ENCODE measurements around the gene EOGT.

The EOGT gene

GRCh38 chr3:69048990-69049389, 35.5 kb upstream of the EOGT start:
- no peak for DNase-seq (ENCODE audit: low read depth)
- TF ChIP-seq CTCF (IDR thresholded peaks at IDR 0.05; ENCODE audit: insufficient read depth, low read depth, low read length, missing control alignments) = no peak
- no peak overlapping the region for H3K4me3 ChIP-seq (ENCODE audit: low read length)

GRCh38 chr3:69044608-69045007, 31.1 kb upstream of the EOGT start:
- H3K4me3 ChIP-seq (ENCODE audit: low read length) = no peak overlapping the region
- TF ChIP-seq CTCF (IDR thresholded peaks at IDR 0.05; ENCODE audit: insufficient read depth, low read depth, low read length, missing control alignments) = no peak
- DNase-seq (ENCODE audit: low read depth) = no peak

- TF ChIP-seq CTCF (IDR thresholded peaks at IDR 0.05; ENCODE audit: insufficient read depth, low read depth, low read length, missing control alignments) = no peak
- DNase-seq (ENCODE audit: low read depth) = peak; percentile 88
- H3K4me3 ChIP-seq (ENCODE audit: low read length) = no peak overlapping the region
Observed at GRCh38 chr3:69033470-69033869, 20.0 kb upstream of the EOGT start.

GRCh38 chr3:69032737-69033136, 19.3 kb upstream of the EOGT start:
- no peak for DNase-seq (ENCODE audit: low read depth)
- no peak for TF ChIP-seq CTCF (IDR thresholded peaks at IDR 0.05; ENCODE audit: insufficient read depth, low read depth, low read length, missing control alignments)
- H3K4me3 ChIP-seq (ENCODE audit: low read length) = no peak overlapping the region

GRCh38 chr3:69032142-69032541, 18.7 kb upstream of the EOGT start:
- H3K4me3 ChIP-seq (ENCODE audit: low read length) = no peak overlapping the region
- no peak for TF ChIP-seq CTCF (IDR thresholded peaks at IDR 0.05; ENCODE audit: insufficient read depth, low read depth, low read length, missing control alignments)
- DNase-seq (ENCODE audit: low read depth) = peak; percentile 63

GRCh38 chr3:69031635-69032034, 18.2 kb upstream of the EOGT start:
- no peak overlapping the region for H3K4me3 ChIP-seq (ENCODE audit: low read length)
- no peak for TF ChIP-seq CTCF (IDR thresholded peaks at IDR 0.05; ENCODE audit: insufficient read depth, low read depth, low read length, missing control alignments)
- no peak for DNase-seq (ENCODE audit: low read depth)

- TF ChIP-seq CTCF (IDR thresholded peaks at IDR 0.05; ENCODE audit: insufficient read depth, low read depth, low read length, missing control alignments) = peak; percentile 0
- no peak for DNase-seq (ENCODE audit: low read depth)
- no peak overlapping the region for H3K4me3 ChIP-seq (ENCODE audit: low read length)
Observed at GRCh38 chr3:69020857-69021256, 7.4 kb upstream of the EOGT start.

Measured in epithelial cell of esophagus (primary cell).